ENCODE results near the gene VPS8.
"Not testable (repeated sequence)": the region's sequence is repeated elsewhere in the genome, so short reads cannot be mapped to it uniquely, and the experiment has no call there.

VPS8 gene

DNA sequence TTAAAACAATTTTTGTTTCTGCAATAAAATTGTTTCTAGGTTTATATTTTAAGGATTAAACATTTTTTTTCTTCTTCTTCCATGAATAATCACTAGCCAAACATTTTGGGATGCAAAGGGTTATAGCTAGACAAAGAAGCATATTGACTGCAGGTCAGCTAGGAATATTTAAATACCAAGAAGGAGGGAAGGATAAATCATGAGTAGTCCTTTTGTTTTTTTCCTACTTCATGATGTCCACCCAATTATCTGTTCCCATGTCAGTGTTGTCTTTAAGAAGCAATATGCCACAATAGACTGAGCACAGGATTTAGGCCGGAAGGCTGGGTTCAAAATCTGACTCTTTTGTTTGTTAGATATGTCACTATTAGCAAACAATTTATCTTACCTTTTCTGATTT, 82.1 kb downstream of the VPS8 start:
- peaks cover 33% of the 10 kb centered on the region for H3K36me3 Mint-ChIP-seq (ENCODE audit: low read depth)
- H3K27ac Mint-ChIP-seq: no peak overlapping the region
- H3K9me3 Mint-ChIP-seq: no peaks in the 10 kb centered on the region
- no peak for DNase-seq
- no peak overlapping the region for H3K4me3 Mint-ChIP-seq
- no peaks in the 10 kb centered on the region for H3K4me1 Mint-ChIP-seq (ENCODE audit: low read depth)
- no peaks in the 10 kb centered on the region for H3K27me3 Mint-ChIP-seq

DNA sequence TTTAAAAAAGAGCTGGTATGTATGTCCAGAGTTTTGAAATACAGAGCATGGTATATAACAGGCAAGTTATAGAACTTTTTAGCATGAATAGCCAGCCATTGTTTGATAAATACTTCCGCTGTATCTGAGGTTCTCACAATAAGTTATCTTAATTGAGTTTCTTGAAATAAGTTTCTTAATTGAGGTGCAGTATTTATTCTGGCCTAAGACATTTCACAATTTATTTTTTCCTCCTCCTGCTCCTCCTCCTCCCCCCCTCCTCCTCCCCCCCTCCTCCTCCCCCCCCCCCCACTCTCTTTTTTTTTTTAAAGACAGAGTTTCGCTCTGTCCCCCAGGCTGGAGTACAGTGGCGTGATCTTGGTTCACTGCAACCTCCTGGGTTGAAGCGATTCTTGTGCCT, 83.4 kb downstream of the VPS8 start:
- Mint-ChIP-seq H3K9me3 (no peaks in the 10 kb centered on the region), H3K27ac (no peak overlapping the region), H3K4me1 (ENCODE audit: low read depth) (no peaks in the 10 kb centered on the region), H3K4me3 (no peak overlapping the region), H3K27me3 (no peaks in the 10 kb centered on the region), H3K36me3 (ENCODE audit: low read depth) (peaks cover 36% of the 10 kb centered on the region)
- DNase-seq: no peak

- H3K4me3 Mint-ChIP-seq: no peak overlapping the region
- no peak for DNase-seq
- H3K27ac Mint-ChIP-seq: no peak overlapping the region
- H3K9me3 Mint-ChIP-seq: no peaks in the 10 kb centered on the region
- H3K36me3 Mint-ChIP-seq (ENCODE audit: low read depth): peaks cover 36% of the 10 kb centered on the region
- H3K27me3 Mint-ChIP-seq: no peaks in the 10 kb centered on the region
- H3K4me1 Mint-ChIP-seq (ENCODE audit: low read depth): no peaks in the 10 kb centered on the region
Measured at GRCh38 chr3:184896336-184896735, 84.4 kb downstream of the VPS8 start.

- peaks cover 2% of the 10 kb centered on the region for H3K9me3 Mint-ChIP-seq
- H3K27me3 Mint-ChIP-seq: no peaks in the 10 kb centered on the region
- peaks cover 46% of the 10 kb centered on the region for H3K36me3 Mint-ChIP-seq (ENCODE audit: low read depth)
- H3K4me1 Mint-ChIP-seq (ENCODE audit: low read depth): no peaks in the 10 kb centered on the region
- H3K4me3 Mint-ChIP-seq: no peak overlapping the region
- DNase-seq: no peak
- no peak overlapping the region for H3K27ac Mint-ChIP-seq
Measured at GRCh38 chr3:184899953-184900595, 88.1 kb downstream of the VPS8 start.

DNA sequence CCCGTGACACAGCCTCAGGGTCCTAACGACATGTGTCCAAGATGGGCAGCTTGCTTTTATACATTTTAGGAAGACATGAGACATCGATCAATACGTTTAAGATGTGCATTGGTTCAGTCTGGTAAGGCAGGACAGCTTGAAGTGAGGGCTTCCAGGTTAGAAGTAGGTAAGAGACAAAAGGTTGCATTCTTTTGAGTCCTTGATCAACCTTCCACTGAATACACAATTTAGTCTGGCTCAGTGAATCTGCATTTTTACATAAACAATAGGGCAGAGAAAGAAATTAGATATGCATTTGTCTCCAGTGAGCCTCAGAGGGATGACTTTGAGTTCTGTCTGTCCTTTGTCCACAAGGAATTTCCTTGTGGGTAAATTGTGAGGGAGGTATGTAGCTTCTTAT, 95.1 kb downstream of the VPS8 start:
- peaks cover 60% of the 10 kb centered on the region for H3K36me3 Mint-ChIP-seq (ENCODE audit: low read depth)
- not testable (repeated sequence) for H3K4me3 Mint-ChIP-seq; H3K27ac Mint-ChIP-seq; H3K9me3 Mint-ChIP-seq; DNase-seq; H3K4me1 Mint-ChIP-seq (ENCODE audit: low read depth); H3K27me3 Mint-ChIP-seq

DNA sequence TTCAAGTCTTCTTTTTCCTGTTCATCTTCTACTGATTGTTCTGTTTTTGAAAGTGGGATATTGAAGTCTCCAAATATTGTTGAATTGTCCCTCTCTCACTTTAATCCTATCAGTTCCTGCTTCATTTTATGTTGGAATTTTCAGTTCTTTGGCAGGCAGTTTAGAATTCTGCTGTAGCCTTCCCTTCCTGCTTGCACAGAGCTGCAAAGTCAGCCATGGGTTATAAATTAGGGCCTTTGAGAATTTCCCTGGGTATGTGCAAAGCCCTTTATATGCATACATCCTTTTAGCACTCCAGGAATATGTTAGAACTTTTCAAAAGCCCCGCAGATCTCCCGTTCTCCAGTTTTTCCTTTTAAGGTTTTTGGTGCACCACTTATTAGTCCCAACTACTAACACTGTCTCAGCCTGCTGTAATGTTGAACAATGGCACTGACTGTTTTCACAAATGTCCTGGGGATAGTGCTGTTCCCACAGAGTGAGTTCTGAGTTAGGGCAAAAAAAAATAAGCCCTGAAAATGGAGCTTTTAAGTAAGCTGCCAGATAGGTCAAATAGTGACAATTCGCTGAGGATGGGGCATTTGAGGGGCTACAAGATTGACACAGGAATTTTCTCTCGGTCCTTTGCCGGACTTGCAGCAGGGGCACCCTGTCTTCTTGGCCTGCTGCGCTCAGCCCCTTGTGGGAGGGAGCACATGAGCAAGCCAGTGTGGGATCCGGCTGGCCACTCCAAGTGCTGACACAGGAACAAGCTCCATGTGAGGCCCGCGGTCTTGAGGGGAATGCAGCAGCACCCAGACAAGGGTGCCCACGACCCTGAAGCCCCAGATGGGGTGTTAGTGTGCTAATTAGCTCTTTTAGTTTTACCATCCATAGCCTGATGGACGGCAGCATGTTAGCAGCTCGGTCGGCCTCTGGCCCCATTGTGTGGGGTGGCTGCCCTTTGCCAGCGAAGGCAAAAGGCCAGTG, 96.0 kb downstream of the VPS8 start:
- no peaks in the 10 kb centered on the region for H3K27me3 Mint-ChIP-seq
- H3K27ac Mint-ChIP-seq: no peak overlapping the region
- peaks cover 2% of the 10 kb centered on the region for H3K9me3 Mint-ChIP-seq
- no peak for DNase-seq
- no peak overlapping the region for H3K4me3 Mint-ChIP-seq
- no peaks in the 10 kb centered on the region for H3K4me1 Mint-ChIP-seq (ENCODE audit: low read depth)
- H3K36me3 Mint-ChIP-seq (ENCODE audit: low read depth): peaks cover 66% of the 10 kb centered on the region

DNA sequence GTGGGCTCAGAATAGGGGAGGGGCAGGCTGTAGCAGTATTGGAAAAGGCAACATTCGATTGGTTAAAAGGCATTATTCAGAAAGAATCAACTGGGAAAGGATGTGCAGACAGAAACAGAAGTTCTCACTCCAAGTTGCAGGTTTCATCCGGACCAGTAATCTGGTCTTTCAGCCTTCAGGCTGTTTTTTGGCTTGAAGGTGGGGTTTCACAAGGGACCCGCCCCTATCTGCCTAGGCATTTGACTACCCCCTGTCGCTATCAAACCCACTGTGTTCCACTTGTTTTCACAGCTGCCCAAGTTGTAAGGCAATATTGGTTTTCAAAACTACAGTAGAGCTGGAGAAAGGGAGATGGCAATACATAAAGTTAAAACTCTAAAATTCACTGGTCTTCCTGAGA, 96.9 kb downstream of the VPS8 start:
- Mint-ChIP-seq H3K4me3 (no peak overlapping the region), H3K9me3 (peaks cover 2% of the 10 kb centered on the region), H3K27ac (no peak overlapping the region), H3K36me3 (ENCODE audit: low read depth) (peaks cover 63% of the 10 kb centered on the region), H3K4me1 (ENCODE audit: low read depth) (no peaks in the 10 kb centered on the region), H3K27me3 (no peaks in the 10 kb centered on the region)
- no peak for DNase-seq

GRCh38 chr3:184910664-184911063, 98.7 kb downstream of the VPS8 start:
- Mint-ChIP-seq H3K27ac (no peak overlapping the region), H3K27me3 (no peaks in the 10 kb centered on the region), H3K4me1 (ENCODE audit: low read depth) (no peaks in the 10 kb centered on the region), H3K9me3 (no peaks in the 10 kb centered on the region), H3K4me3 (no peak overlapping the region), H3K36me3 (ENCODE audit: low read depth) (peaks cover 62% of the 10 kb centered on the region)
- DNase-seq: no peak

GRCh38 chr3:184911570-184911969, 99.6 kb downstream of the VPS8 start:
- no peaks in the 10 kb centered on the region for H3K4me1 Mint-ChIP-seq (ENCODE audit: low read depth)

DNA sequence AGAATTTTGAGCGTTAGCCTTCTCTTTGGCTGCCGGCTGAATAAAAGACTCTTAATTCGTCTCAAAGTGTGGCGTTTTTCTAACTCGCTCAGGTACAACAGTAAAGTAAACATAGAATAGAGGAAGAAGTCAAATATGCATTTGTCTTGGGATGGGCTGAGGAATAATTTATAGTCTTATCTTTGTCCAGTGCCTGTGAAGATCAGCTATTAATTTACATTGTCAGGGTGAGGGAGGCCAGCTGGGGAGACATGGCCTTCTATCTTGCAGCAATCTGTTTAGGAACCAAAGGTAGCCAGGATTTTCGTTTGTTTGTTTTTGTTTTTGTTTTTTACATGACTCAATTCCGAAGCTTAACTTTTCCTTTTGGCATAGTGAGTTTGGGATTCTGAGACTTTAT, 100.2 kb downstream of the VPS8 start:
- DNase-seq: no peak
- H3K9me3 Mint-ChIP-seq: no peaks in the 10 kb centered on the region
- no peak overlapping the region for H3K27ac Mint-ChIP-seq

More at GRCh38 chr3:184911570-184911969, 99.6 kb downstream of the VPS8 start:
- Mint-ChIP-seq H3K36me3 (ENCODE audit: low read depth) (peaks cover 65% of the 10 kb centered on the region), H3K27ac (no peak overlapping the region), H3K4me3 (no peak overlapping the region), H3K9me3 (no peaks in the 10 kb centered on the region), H3K27me3 (no peaks in the 10 kb centered on the region)
- no peak for DNase-seq

DNA sequence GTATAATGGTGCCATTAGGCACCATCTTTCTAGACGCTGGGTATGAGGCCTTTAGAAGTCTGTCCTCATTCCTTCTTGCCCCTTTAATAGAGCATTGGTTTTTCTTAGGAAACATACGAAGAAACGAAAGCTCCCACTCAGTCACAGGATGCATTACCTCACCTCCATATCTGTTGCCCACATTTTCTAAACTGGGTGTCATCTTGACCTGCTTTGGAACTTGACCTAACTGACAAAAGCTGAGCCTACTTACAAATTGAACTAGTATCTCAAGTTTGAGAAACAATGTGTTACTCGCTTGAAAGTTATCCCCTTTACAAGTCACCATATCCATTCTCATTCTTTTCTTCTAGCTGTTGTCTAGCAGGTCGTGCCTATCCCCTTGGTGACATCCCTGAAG, 102.7 kb downstream of the VPS8 start:
- no peak overlapping the region for H3K4me3 Mint-ChIP-seq
- no peak for DNase-seq

More for the DNA sequence above, 100.2 kb downstream of the VPS8 start:
- Mint-ChIP-seq H3K4me3 (no peak overlapping the region), H3K4me1 (ENCODE audit: low read depth) (no peaks in the 10 kb centered on the region), H3K36me3 (ENCODE audit: low read depth) (peaks cover 70% of the 10 kb centered on the region), H3K27me3 (no peaks in the 10 kb centered on the region)

DNA sequence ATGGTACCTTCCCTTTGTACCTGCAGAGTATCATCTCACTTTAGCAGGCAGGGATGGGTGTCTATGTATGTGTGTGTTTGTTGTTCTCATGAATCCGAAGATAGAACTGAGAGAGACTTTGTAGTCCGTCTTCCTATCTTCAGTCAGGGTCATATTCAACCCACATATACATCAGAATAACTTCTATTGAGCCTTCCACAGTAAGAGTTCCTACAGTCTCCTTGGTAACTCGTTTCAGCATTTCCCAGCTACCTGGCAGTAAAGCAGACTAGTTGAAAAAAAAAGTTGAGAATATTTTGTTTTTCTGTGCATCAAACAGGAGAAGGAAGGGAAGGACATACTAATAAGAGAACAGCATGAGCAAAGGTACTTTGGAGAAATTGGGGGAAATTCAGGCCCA, 106.8 kb downstream of the VPS8 start:
- H3K27ac Mint-ChIP-seq: no peak overlapping the region

More for the DNA sequence above, 102.7 kb downstream of the VPS8 start:
- peaks cover 80% of the 10 kb centered on the region for H3K36me3 Mint-ChIP-seq (ENCODE audit: low read depth)
- no peaks in the 10 kb centered on the region for H3K27me3 Mint-ChIP-seq
- no peak overlapping the region for H3K27ac Mint-ChIP-seq
- no peaks in the 10 kb centered on the region for H3K9me3 Mint-ChIP-seq
- H3K4me1 Mint-ChIP-seq (ENCODE audit: low read depth): no peaks in the 10 kb centered on the region

GRCh38 chr3:184919651-184920050, 107.7 kb downstream of the VPS8 start:
- H3K36me3 Mint-ChIP-seq (ENCODE audit: low read depth): peaks cover 47% of the 10 kb centered on the region
- no peaks in the 10 kb centered on the region for H3K27me3 Mint-ChIP-seq
- H3K4me1 Mint-ChIP-seq (ENCODE audit: low read depth): no peaks in the 10 kb centered on the region
- no peak overlapping the region for H3K4me3 Mint-ChIP-seq
- DNase-seq: no peak
- no peaks in the 10 kb centered on the region for H3K9me3 Mint-ChIP-seq
- H3K27ac Mint-ChIP-seq: no peak overlapping the region

More for the DNA sequence above, 106.8 kb downstream of the VPS8 start:
- H3K9me3 Mint-ChIP-seq: no peaks in the 10 kb centered on the region
- no peaks in the 10 kb centered on the region for H3K4me1 Mint-ChIP-seq (ENCODE audit: low read depth)
- no peak overlapping the region for H3K4me3 Mint-ChIP-seq
- DNase-seq: no peak
- H3K27me3 Mint-ChIP-seq: no peaks in the 10 kb centered on the region
- peaks cover 53% of the 10 kb centered on the region for H3K36me3 Mint-ChIP-seq (ENCODE audit: low read depth)

- Mint-ChIP-seq H3K4me3 (no peak overlapping the region), H3K9me3 (no peaks in the 10 kb centered on the region), H3K27me3 (no peaks in the 10 kb centered on the region), H3K27ac (no peak overlapping the region), H3K4me1 (ENCODE audit: low read depth) (no peaks in the 10 kb centered on the region), H3K36me3 (ENCODE audit: low read depth) (peaks cover 39% of the 10 kb centered on the region)
- no peak for DNase-seq
Measured at GRCh38 chr3:184924547-184924946, 112.6 kb downstream of the VPS8 start.

DNA sequence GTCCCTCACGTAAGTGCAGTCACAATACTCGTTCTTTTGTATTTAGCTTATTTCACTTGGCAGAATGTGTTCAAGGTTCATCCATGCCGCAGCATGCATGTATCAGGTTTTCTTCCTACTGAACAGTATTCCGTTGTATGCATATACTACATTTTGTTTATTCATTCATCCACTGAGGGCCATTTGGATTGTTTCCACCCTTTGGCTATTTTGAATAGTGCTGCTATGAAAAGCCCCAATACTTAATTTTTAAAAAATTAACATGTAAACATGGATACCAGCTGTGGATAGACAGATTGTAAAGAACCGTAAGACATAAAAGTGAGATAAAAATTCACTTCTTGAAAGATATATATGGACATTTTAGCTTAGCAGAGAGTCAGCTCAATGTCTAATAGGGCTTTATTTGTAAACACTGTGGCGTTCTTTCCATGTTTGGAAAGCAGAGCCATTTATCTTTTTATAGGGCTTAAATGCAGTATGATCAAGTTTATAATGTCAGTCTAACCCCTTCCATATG, 115.9 kb downstream of the VPS8 start:
- DNase-seq: no peak
- Mint-ChIP-seq H3K27me3 (no peaks in the 10 kb centered on the region), H3K4me1 (ENCODE audit: low read depth) (no peaks in the 10 kb centered on the region), H3K36me3 (ENCODE audit: low read depth) (peaks cover 63% of the 10 kb centered on the region), H3K4me3 (no peak overlapping the region), H3K9me3 (no peaks in the 10 kb centered on the region), H3K27ac (no peak overlapping the region)
